ENCODE results near the gene SLC23A3.

- TF ChIP-seq CTCF (conservative IDR thresholded peaks at IDR 0.05) (no peak), EZH2 (IDR thresholded peaks at IDR 0.05; ENCODE audit: low read depth) (no peak)
Measured at GRCh38 chr2:219167997-219168396, 1.8 kb downstream of the SLC23A3 start.

Data from PC-9 (cell line).